Uterus (tissue), 4 donors: ENCODE results near the gene CPHXL. TPM values are rescaled to one million over a fixed set of nuclear protein-coding genes. Genes with fewer than 3 reads are reported as not detected.

Experiments used
- DNase-seq, 2 donors: peaks; one replicate each; pipeline ENCODE4 v3.0.0-alpha.2; 2019 to 2020
- H3K27ac ChIP-seq, 2 donors: fragments of 200-600 bp; sonication (generic); 1 replicate in 1 of 2; 2 replicates in 1 of 2; pipeline ENCODE4 v1.5.1; 2016 to 2018
- H3K27me3 ChIP-seq, 2 donors: fragments of 200-600 bp; sonication (generic); one replicate each; pipeline ENCODE4 v1.5.1; 2018 to 2019; ENCODE audit warnings: control low read depth in 1 of 2
- H3K36me3 ChIP-seq, 2 donors: fragments of 200-600 bp; sonication (generic); one replicate each; pipeline ENCODE4 v1.5.1; 2019; ENCODE audit warnings: control low read depth in 1 of 2
- H3K4me1 ChIP-seq, 2 donors: fragments of 200-600 bp; sonication (generic); one replicate each; pipeline ENCODE4 v1.5.1; 2018 to 2019; ENCODE audit warnings: control low read depth in 1 of 2
- H3K4me3 ChIP-seq, 2 donors: fragments of 200-600 bp; sonication (generic); 1 replicate in 1 of 2; 2 replicates in 1 of 2; pipeline ENCODE4 v1.5.1; 2018 to 2019; ENCODE audit warnings: mild to moderate bottlenecking in 1 of 2
- H3K9me3 ChIP-seq, 2 donors: fragments of 200-600 bp; sonication (generic); one replicate each; pipeline ENCODE4 v1.5.1; 2019; ENCODE audit warnings: control low read depth in 1 of 2
- POLR2A ChIP-seq, 2 donors: fragments of 450-650 bp; IDR thresholded peaks; one replicate each; pipeline ENCODE4 v1.6.1; 2016; ENCODE audit warnings: antibody characterized with exemption in 2 of 2, mild to moderate bottlenecking in 1 of 2, moderate library complexity in 1 of 2
- intact Hi-C: fragments of 100-400 bp; cut with DNase I; formaldehyde crosslinking; loops from one replicate; pipeline ENCODE4 v1.15.1; 2023; ENCODE audit warnings: low total_unique reads
- total RNA-seq, 4 donors: library from RNA; depleted of rRNA in 3 of 4; stranded (reverse); fragments of >200 nt in 3 of 4; gene quantifications; one replicate each; pipeline versions ENCODE4 v1.1.0 to v1.2.4, GENCODE V29; 2014 to 2023
- TF ChIP-seq, protein P1 (sequence below), 4 experiments: fragments of 200-600 bp in 2 of 4; fragments of 450-650 bp in 2 of 4; sonication (generic) in 2 of 4; IDR thresholded peaks; one replicate each; pipeline ENCODE4 v1.5.1; 2016 to 2019; ENCODE audit warnings: antibody characterized with exemption in 4 of 4, mild to moderate bottlenecking in 2 of 4, moderate library complexity in 1 of 4
- donor health status: DM: yes; HTN: yes; CAD: no.

CPHXL gene
- total RNA-seq, 4 donors from 2014 or later, result not detected

DNA sequence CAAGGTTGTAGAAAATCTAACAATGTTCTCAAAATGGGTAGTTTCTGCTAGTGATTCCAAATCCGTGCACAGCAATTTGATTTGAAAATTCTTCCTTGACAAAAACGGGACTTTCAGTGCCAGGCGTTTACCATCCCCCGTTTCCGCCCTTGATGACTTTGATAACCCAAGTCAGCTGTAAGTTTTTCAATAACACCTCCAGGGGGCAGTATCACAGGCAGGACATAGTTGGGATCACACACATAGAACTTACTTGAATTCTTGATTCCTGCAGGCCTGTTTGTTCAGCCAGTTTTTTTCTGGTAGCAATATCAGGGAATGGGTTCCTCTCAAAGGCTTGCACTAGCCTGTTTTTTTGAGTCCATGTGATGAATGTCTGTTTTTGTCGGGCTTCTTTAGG is 30.6 kb downstream of the CPHXL start:
- Histone ChIP-seq H3K4me3 (no peak overlapping the region), H3K36me3 (no peaks in the 10 kb centered on the region), H3K27me3 (no peaks in the 10 kb centered on the region), H3K27ac (no peak overlapping the region), H3K9me3 (no peaks in the 10 kb centered on the region), H3K4me1 (no peaks in the 10 kb centered on the region)
- TF ChIP-seq, protein P1, sequence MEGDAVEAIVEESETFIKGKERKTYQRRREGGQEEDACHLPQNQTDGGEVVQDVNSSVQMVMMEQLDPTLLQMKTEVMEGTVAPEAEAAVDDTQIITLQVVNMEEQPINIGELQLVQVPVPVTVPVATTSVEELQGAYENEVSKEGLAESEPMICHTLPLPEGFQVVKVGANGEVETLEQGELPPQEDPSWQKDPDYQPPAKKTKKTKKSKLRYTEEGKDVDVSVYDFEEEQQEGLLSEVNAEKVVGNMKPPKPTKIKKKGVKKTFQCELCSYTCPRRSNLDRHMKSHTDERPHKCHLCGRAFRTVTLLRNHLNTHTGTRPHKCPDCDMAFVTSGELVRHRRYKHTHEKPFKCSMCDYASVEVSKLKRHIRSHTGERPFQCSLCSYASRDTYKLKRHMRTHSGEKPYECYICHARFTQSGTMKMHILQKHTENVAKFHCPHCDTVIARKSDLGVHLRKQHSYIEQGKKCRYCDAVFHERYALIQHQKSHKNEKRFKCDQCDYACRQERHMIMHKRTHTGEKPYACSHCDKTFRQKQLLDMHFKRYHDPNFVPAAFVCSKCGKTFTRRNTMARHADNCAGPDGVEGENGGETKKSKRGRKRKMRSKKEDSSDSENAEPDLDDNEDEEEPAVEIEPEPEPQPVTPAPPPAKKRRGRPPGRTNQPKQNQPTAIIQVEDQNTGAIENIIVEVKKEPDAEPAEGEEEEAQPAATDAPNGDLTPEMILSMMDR (IDR thresholded peaks at IDR 0.05), result no peak
- TF ChIP-seq POLR2A (IDR thresholded peaks at IDR 0.05), result no peak
- DNase-seq, result no peak
- intact Hi-C loops, result no loop called here

GRCh38 chr16:75687361-75687760 is 38.9 kb downstream of the CPHXL start:
- no peak for DNase-seq
- H3K27me3 ChIP-seq, result no peaks in the 10 kb centered on the region
- intact Hi-C loops, result no loop called here
- no peaks in the 10 kb centered on the region for H3K9me3 ChIP-seq
- no peak overlapping the region for H3K4me3 ChIP-seq
- no peaks in the 10 kb centered on the region for H3K36me3 ChIP-seq
- no peak for TF ChIP-seq POLR2A (IDR thresholded peaks at IDR 0.05)
- TF ChIP-seq, protein P1 (IDR thresholded peaks at IDR 0.05), result no peak
- no peak overlapping the region for H3K27ac ChIP-seq
- H3K4me1 ChIP-seq, result no peaks in the 10 kb centered on the region

DNA sequence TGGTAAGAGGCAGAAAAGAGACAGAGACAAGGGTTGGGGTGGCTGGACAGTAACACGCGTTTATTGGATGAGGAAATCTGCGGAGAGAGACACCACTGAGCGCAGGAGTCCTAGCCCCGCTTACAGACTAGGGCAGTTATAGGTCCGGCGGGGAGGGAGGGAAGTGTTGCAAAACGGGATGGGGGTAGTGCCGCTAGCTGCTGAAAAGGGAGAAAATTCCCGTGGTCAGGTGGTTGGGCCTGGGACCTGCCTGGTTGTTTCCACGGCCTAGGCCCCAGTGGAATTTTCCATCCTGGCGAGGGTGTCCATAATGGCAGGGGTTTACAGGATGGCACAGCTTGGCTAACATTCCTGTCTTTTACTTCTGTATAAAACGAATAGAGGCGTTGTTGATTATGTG is 44.0 kb downstream of the CPHXL start:
- H3K9me3 ChIP-seq, result no peaks in the 10 kb centered on the region
- no peaks in the 10 kb centered on the region for H3K36me3 ChIP-seq
- no peak for DNase-seq
- H3K4me3 ChIP-seq, result no peak overlapping the region
- no peaks in the 10 kb centered on the region for H3K27me3 ChIP-seq
- intact Hi-C loops, result no loop called here
- no peak for TF ChIP-seq POLR2A (IDR thresholded peaks at IDR 0.05)
- TF ChIP-seq, protein P1 (IDR thresholded peaks at IDR 0.05), result no peak
- no peak overlapping the region for H3K27ac ChIP-seq
- H3K4me1 ChIP-seq, result no peaks in the 10 kb centered on the region

DNA sequence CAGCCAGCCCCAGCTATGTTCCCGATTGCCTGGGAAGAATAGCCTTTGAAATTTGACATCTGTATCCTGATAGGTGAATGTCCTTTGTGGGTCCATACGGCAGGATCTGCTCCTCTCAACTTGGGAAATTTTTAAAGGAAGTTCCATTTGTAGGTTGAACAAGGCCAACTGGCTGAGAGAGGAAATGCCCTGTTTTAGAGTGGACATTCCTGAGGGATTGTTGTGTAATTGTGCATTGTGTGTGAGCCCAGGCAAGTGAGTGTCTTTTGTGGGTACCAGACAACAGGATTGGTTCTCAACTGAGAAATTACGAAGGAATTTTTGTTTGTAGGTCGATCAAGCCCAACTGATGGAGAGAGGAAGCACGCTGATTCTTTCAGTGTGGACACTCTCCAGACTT is 46.9 kb downstream of the CPHXL start:
- no peaks in the 10 kb centered on the region for H3K36me3 ChIP-seq
- H3K9me3 ChIP-seq, result no peaks in the 10 kb centered on the region
- no peak overlapping the region for H3K4me3 ChIP-seq
- no peak for DNase-seq
- H3K27me3 ChIP-seq, result no peaks in the 10 kb centered on the region
- no peaks in the 10 kb centered on the region for H3K4me1 ChIP-seq
- intact Hi-C loops, result no loop called here
- no peak overlapping the region for H3K27ac ChIP-seq
- no peak for TF ChIP-seq POLR2A (IDR thresholded peaks at IDR 0.05)
- TF ChIP-seq, protein P1 (IDR thresholded peaks at IDR 0.05), result no peak

DNA sequence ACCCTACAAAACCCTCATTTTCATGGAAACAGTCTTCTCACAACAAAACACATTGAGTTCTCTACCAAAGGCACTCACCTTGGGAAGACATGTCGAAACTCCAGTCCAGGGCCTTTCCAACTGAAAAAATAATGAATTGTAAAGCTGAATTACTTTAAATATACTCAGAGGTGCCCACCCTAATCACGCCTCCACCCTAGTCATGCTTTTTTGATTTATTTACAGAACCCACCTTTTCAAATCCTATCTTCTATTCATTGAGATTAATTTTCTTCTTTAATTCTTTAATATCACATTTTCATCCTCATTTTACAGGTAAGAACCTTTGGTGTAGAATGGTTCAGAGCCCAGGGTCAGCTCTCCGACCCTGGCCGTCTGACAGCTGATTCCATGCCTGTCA is 49.4 kb downstream of the CPHXL start, which contains the start of gene CPHXL2:
Gene CPHXL2, minus strand, starts transcription at position 101 of the 400 bp plus-strand sequence. Its CDS starts 10 bp downstream, at position 91.
- no peaks in the 10 kb centered on the region for H3K36me3 ChIP-seq
- H3K4me3 ChIP-seq, result no peak within 1 kb of the TSS
- H3K27me3 ChIP-seq, result no peaks in the 10 kb centered on the region
- TF ChIP-seq POLR2A (IDR thresholded peaks at IDR 0.05), result no peak
- TF ChIP-seq, protein P1 (IDR thresholded peaks at IDR 0.05), result no peak
- intact Hi-C loops, result no loop called here
- no peak for DNase-seq
- no peaks in the 10 kb centered on the region for H3K4me1 ChIP-seq
- no peak within 1 kb of the TSS for H3K27ac ChIP-seq
- no peaks in the 10 kb centered on the region for H3K9me3 ChIP-seq
